HG03159 (cell line): Measurements from ENCODE around the gene CLIC5.
"Not testable (repeated sequence)": the region's sequence is repeated elsewhere in the genome, so short reads cannot be mapped to it uniquely, and the experiment has no call there.

Source experiments
- ATAC-seq: cut with Tn5 transposase; IDR thresholded peaks from one replicate; pipeline ENCODE4 v1.9.1; 2021; ENCODE audit warnings: mild to moderate bottlenecking, moderate library complexity; ENCODE audit not compliant: unreplicated experiment

CLIC5 gene

DNA sequence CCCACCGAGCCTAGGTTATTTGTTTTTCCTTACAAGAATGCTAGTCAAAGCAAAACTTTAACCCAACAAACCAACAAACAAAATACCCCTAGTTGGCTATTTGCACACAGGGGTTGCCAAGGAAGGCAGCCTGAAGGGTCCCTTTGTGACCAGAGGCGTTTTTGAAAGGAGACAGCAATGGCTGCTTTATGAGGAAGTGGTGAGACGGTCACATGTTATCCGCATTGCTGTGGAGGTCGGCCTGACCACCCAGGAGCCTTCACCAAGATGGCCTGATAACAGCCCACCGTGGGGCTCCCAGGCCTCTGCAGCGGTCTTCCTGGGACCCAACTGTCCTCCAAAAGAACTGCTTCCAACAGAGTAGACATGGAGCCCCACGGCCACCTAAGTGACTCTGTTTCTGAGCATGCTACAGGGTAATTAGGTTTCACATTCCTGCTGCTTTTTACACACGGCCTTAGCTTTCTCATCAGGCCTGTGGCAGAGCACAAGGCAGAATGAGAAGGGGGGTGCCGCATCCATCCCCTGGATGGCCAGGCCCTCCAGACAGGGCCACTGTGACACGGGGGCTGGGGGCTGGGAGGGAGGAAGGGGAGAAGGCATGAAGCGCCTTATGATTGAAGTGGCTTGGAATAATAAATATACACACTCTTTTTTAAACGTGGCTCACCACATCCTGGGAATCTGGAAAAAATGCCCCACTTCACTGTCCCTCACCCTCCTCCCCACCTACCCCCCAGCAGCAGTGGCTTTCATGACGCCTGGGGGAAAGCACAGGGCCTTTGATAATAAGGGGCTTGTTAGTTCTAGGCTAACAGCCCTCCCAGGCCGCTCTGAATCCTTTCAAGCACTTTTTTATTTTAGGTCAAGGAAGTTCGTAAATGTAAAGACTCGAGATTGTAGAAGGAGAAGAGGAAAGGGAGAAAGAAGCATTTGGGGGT is 86.0 kb downstream of the CLIC5 start:
- ATAC-seq: no peak

DNA sequence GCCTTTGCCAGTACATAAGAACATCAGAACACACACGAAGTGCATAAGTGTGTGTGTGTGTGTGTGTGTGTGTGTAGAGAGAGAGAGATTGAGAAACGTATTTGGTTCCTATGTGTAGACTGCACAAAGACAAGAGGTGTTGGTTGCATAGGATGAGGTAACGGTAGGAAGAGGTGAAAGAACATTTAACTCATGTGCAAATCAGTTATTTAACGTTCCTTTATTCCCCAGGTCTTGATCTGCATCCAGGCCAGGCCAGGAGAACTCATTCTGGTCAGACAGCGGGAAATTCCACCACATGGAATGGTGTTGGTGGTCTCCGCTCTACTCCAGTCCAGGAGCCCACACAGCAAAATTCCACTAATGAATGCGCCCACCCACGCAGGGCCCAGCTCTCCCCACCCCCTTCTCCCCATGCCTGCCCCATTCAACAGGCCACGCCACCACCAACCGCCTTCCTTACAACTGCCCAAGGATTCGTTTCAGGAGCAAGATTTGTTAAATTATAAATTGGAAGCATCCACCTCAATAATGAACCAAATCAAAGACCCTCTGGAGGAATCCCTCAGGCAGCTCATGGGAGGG is 86.8 kb downstream of the CLIC5 start:
- no peak for ATAC-seq

DNA sequence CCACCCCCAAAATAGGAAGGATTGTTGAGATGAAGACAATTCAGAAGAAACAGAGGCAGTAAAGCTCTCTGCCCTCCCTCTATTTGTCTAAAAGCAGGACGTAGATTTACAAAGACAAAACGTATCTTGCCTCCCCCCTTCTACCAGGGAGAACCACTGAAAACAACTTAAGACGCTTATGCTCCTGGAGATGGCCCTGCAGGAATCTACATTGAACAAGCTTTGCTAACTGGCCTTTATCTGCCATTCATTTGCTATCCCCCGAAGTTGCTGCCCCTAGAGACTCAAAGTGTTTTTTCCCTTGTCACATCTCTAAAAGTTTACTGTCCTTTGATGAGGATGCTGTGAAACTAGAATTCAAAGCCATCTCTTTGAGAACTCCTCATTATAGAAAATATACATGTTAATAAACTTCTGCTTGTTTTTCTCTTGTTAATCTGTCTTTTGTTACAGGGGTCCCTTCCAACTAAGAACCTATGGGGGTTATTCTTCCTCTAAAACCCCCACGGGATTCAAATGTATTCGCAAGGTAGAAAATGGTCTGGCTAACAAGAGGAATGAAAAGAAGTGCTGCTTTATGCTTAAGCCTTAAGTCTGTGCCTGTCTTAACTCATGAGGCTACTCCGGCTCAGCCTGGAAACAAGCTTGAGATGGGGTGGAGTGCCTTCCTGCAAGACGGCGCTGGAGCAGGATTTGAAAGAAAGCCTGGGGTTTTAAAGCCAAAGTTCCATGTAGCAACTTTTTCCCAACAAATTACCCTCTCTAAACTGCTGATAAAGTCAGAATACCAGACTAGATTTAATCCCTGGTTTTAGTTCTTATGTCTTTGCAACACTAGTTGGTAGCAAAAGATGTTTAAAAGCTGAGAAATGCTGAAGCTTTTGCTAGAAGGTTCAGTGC is 88.0 kb downstream of the CLIC5 start:
- no peak for ATAC-seq

DNA sequence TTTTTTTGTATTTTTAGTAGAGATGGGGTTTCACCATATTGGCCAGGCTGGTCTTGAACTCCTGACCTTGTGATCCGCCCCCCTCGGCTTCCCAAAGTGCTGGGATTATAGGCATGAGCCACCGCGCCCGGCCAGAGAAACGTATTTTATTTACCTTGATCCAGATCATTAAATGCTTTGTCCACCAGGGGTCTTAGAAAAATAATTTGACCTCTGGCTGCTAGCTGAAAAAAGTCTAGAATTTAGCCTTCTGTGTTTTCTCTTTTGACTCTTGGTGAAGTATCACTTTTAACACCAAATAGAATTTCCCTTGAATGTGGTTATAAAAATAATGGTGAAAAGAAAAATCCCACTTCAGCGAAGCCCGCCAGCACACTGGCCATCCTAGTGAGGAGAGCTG is 89.2 kb downstream of the CLIC5 start:
- not testable (repeated sequence) for ATAC-seq

DNA sequence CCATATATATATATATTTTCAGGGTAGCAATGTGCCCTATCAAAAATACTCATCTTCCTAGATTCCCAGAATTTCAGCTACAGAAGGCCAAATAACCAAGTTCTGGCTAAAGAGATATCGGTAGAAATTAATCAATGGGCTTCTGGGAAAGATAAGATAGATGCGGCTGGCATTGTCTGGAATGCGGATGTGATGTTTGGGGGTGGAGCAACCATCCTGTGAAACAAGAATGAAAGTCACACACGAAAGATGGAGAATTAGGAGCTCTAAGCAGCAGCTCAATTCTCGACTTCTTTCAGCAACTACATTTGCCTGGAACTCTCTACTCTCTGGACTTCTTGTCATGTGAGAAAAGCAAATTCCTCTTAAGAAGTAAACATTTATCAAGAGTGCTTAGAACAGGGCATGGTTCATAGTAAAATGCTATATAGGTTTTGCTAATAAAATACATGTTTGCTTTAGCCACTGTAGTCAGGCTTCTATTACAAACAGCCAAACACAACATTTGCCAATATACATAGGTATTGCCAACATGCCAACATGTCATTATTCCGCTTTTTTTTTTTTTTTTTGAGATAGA is 90.8 kb downstream of the CLIC5 start:
- no peak for ATAC-seq

DNA sequence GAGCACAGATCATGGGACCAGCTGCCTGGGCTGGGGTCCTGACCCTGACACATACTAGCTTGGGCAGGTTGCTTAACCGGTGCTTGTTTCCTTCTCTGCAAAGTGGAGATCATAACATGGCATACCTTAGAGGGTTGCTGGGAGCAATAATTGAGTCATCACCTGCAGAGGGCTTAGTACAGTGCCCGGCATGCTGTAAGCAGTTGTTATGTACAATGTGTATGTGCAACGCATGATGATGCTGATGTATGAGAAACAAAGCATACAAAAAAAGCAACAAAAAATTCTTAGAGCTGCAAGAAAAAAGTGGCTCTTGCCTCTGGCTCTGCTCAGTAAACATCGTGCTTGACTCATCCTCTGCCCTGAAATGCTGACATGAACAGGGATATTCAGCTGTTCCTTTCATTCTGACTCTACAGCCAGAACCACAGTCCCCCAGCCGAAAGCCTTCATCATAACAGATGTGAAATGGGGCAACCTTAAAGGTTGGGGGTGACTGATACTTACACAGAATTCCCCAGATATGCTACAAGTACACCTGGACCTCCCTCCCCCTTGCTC is 91.7 kb downstream of the CLIC5 start:
- peak; percentile 55 for ATAC-seq

DNA sequence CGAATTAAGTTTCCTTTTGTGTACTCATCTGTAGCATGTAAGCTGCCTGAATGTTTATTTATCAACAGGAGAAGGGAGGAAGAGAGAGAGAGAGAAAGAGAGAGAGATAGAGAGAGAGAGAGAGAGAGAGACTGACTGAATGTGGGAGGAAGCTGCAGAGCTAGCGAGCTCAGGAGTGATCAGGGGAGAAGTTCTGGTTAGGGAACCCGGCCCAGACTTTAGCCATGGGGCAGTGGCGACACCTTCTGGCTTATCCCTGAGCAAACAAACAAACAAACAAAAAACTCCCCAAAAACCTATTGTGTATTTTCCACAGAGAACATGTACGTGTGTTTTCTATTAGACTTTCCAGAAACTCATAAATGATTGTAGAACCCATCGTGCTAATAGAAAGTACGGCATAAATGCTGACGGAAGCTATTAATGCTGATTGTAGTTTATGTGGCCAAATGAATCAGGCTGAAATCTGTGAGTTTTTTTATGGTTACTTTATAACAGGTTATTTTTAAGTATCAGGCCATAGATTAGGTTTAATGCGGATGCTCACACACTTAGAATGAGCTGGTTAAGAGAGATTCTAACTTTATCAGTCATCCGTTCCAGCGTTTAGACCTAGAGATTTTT is 92.8 kb downstream of the CLIC5 start:
- ATAC-seq: peak; percentile 37

DNA sequence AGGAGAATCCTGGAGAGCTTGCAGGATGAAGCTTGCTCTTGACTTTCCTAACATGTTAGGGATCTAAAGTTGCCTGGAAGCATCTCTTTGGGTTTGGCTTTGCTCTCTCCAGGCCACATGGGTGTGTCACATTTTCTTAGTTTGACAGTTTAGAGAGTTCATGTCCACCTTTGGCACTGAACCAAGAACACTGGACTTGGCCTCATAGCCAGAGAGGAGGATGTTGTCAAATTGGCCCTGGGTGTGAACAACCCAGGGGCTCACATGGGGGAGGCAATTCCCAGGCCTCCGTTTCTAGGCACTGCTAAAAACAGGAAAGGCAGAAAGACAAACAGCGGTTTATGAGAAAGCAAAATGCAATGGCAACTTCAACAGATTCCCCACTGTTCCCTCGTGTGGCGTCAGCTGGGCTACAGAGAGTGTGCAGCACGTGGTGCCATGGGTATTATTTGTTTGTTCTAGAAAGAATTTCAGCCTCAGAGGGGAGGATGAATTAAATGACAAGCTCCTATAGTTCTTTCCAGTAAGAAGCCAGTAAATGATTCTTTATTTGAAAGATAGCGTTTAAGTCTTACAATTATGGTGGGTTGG is 93.9 kb downstream of the CLIC5 start:
- no peak for ATAC-seq

DNA sequence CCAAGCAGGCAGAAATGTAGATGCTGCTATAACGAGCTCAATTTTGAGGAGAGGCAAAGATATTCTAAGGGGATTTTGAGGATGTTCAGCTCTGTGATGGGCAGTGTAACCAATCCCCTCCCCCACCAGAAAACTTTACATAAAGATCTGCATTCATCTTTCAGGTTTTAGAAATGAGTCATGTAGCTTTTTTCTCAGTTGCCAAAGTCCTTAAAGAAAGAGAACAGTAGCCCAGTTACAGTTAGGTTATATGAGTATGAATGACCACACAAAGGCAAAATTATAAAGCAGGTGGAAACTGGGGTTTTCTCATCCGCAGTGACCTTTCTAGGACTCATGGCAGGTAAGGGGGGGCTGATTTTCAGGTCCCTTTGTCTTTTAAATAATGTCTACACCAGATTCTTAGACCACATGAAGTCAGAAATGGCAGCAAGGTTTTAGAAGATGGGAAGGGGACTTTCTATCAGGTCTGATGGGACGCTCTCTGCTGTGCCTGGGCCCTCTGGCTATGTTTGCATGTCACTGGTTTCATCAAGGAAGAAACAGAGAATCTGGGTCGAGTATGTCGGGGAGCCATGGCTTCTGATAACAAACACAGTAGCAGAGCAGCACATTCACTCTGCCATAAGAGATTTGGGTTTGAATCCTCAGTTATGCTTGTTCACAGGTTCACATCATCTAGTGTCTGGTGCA is 94.7 kb downstream of the CLIC5 start:
- ATAC-seq: peak; percentile 64

DNA sequence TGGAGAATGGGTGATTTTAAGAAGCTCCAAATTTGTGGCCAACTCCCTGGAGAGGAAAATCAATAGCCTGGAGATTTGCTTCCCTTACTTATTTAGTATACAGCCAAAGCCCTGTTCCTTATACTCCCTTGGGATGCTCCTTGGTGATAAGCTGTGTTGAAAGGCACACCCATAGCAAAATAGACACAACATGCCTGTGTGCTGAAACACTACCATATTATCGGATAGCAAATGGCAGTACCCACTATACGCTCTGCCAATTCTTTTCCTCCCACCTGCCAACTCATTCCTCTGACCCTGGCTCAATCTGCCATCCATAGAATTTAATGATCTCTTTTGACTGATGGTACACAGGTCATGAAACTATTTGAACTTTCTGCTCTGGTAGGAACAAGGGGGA is 98.2 kb downstream of the CLIC5 start:
- ATAC-seq: no peak

DNA sequence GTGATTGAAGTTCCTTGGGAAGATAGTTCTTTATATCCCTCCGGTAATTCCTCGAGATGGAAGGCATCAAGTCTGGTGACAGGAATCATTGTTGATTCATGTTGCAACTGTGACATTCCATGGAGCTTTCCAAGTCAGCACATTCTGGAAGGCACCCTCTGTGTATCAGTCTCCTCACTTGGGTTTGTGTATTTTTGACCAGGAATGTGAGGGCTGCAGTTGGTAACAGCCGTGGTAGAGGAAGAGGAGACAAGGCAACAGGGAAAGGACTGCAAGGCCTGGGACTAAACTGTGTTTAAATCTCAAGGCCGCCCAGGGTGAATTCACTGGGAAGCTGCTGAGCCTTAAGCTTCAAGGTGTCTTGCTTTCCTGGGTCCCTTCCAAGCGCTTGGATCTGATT is 99.0 kb downstream of the CLIC5 start:
- ATAC-seq: no peak

DNA sequence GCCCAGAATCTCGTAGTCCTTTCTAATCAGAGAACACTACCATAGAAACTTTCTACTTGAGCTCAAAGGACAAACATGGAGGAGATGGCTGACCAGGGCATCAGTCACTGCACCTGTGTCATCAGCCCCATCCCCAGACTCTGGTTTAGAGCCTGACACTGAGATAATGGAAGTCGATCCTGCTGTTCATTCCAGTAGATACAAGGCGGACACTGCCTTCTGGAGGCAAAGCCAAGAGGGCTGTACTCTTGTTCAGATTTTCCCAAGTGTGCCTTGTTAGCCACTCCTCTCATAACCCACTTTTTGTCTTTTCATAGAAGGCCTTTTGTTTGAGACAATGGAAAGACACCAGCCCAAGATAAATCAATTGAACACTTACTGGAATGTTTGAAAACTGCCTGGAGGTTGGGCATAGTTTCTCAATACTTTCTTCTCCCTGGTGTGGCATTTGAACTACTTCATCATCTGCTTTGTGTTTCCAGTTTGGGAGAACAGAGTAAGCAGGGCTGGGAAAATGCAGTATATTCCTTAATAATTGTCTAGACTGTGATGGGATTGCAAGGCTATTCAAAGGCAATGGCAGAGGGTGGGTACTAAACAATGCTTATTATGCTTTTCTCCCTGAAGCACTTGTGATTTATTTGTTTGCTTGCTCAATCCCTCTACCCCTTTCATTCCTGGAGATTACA is 99.7 kb downstream of the CLIC5 start:
- no peak for ATAC-seq

DNA sequence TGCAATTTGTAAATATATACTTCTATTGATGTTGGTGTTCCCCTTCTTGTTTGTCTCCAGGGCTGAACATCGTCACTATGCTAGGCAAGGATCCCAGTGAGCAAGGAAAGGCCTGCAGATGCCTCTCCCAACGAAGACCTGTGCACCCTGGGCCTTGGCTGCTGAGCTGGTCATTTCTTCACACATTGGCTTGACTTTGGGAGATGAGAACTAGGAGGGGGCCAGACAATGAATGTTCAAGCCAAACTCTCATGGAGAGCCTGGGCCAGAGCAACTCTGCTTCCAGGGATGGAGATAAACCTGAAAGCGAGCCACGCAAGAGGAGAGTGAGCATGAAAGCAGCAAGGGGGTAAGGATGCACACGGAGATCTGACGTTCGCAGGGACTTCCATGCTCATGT is 104.0 kb downstream of the CLIC5 start:
- ATAC-seq: no peak

DNA sequence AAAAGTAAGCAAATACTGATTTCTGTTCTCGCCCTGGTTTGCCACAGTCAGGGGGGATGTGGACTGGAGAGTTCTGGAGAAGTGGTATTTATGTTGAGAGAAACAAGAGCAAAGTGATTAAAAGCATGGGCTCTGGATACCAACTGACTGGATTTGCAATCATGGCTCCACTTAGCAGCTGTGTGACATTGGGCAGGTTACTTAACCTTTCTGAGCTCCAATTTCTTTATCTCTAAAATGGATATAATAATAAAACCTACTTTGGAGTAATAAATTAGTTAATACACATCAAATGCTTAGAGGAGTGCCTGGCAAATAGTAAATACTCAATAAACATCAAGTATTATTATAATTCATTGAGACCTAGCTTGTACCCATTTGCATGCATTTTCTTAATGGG is 111.7 kb downstream of the CLIC5 start:
- no peak for ATAC-seq

DNA sequence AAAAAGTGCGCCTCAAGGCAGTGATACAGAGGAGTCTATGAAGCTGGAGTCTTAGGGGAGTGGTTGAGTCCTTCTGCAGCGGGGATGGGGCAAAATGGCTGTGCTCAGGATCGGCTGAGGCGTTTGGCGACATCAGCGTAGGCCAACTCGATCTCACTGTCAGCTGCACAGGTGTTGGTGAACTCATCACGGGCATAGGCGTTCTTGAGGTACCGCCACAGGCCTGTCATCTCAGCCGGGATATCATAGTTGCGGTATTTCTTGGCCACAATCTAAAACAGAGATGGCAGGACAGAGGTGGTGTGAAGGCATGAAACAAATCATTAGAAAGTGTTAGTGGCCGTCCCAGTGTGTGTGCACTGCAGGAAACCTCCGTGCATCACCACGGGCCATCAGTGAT is 112.7 kb downstream of the CLIC5 start:
- no peak for ATAC-seq

DNA sequence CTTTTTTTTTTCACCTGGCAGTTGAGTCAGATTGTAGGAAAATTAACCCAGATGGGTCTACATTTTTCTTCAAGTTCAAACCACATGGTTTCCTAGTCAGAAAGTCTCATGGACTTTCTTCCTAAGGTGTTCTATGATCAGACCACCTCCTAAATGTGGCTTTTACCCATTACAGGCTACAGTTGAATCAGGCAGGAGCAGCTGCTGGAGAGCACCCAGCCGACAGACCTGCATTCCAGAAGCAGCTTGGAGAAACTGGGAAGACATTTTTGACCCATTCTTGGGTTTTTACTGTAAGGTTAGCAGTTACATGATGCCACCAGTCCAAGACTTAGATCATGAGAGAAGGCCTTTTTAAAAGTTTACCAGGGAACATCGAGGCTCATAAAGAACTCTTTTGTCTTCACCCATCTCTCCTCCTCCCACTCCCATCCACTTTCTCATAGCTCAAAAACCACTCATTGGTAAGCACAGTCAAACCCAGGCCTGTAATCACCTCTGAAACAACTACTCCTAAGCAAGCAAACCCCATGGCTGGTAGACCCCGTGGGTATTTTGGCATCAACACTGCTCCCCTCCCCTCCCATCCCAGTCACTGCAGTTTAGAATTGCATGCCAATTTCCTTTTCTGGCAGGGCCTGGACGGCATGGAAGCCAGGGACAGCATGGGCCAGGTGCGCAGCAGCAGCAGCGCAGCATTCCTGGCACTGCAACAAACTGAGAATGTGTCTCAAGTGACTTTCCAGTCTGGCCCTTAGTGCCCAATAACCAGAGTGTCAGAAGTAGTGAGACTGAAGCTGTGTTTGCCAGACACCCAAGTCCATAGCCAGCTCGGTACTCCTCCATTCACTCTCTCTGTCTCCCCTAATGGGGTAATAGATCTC is 113.7 kb downstream of the CLIC5 start:
- ATAC-seq: no peak

DNA sequence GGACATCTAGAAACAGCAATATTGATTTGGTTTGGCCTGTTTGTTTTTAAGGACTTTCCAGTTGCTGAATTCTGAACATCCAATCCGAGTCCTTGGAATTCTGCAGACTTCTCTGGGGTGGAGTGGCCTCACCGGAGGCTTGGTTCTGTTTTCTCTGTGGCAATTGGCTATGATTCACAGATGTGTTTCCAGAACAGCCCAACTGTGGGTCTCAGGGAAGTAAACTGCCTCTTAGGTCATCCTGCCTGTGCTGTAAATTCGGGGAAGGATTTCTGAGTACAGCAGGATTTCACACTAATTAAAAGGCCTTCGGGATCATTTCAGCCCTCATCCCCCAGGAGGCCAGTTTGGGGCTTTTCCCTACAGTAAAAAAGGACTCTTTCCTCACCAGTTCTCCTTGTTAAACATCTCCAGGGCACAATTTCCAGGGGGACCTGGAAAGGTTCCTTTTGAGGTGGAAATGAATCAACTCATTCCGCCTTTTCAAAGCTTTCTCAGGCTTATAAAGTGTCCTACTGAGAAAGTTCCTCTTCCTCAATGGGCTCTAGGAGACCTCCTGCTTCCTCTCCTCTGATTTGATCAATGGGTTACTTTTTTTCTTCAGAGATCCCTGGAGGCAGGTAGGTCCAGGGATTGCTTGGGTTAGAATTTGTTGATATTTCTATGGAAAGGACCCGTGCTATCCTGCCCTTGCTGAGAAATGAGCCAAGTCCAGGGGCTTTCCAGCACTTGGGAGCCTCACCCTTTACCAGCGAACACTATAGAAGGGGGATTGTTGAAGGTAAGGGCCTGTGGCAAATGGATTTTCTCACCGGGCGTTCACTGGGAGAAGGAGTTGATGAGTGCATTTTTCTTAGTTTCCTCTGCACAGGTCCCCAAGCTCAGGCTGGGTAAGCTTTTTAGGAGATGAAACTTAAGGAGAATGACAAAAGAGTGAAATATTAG is 114.6 kb downstream of the CLIC5 start:
- ATAC-seq: no peak
